Limb (tissue), 2 donors: ENCODE results near the gene NDUFV1.

Experiments used
- DNase-seq, 2 donors: peaks; one replicate each; pipeline ENCODE4 v3.0.0-alpha.2; 2016; ENCODE audit errors: extremely low spot score in 2 of 2

Gene NDUFV1

GRCh38 chr11:67639438-67639859 lies 32.7 kb downstream of the NDUFV1 start, which contains the start of gene TBX10:
Gene TBX10, minus strand, starts transcription at chr11:67639763. Its CDS starts 291 bp downstream, at chr11:67639472.
- DNase-seq = peak in 1 of 2 donors; percentile 21

- DNase-seq = peak; percentile 11 to 67
Observed at GRCh38 chr11:67640021-67640757, 33.5 kb downstream of the NDUFV1 start.

GRCh38 chr11:67640758-67641337 lies 34.1 kb downstream of the NDUFV1 start:
- DNase-seq = peak in 1 of 2 donors; percentile 26

DNA sequence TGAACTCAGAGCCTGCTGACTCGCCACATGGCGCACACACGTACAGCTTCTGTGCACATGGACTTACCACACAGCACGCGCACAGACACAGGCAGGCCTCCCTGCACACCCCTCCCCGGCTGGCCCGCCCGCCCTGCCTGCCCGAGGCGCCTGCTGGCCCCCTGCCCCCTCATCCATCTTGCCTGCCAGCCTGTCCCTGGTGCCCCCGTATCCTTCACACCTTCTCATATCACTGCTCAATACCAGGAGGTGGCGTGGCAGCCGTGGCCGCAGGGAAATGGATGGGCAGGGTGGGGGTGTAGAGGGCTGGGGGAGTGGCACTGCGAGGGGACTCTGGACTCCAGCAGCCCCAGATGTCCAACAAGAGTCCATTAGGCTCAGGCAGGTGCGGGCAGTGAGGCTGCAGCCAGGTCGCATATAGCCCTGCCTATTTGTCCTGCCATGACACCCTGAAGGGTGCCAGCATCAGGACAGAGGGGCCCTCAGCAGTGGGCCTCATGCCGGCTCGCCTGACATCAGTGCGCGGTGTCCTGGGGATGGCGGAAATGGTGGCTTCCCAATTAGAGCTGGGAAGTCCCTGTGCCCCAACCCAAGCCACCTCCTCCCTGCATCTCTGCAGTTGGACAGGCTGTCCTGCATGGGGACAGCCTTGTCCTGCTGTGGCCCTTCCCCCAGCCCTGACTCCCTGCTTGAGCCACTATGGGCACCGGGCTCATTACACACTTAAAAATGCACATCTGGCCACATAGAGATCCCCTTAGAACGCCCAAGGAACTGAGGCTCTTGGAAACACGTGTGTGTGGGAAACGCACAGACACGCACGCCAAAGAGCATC lies 34.8 kb downstream of the NDUFV1 start:
- peak in 1 of 2 donors; percentile 19 for DNase-seq

- no peak for DNase-seq
Observed at GRCh38 chr11:67642173-67643120, 35.7 kb downstream of the NDUFV1 start.

GRCh38 chr11:67644042-67644441 lies 37.3 kb downstream of the NDUFV1 start:
- DNase-seq = no peak

DNA sequence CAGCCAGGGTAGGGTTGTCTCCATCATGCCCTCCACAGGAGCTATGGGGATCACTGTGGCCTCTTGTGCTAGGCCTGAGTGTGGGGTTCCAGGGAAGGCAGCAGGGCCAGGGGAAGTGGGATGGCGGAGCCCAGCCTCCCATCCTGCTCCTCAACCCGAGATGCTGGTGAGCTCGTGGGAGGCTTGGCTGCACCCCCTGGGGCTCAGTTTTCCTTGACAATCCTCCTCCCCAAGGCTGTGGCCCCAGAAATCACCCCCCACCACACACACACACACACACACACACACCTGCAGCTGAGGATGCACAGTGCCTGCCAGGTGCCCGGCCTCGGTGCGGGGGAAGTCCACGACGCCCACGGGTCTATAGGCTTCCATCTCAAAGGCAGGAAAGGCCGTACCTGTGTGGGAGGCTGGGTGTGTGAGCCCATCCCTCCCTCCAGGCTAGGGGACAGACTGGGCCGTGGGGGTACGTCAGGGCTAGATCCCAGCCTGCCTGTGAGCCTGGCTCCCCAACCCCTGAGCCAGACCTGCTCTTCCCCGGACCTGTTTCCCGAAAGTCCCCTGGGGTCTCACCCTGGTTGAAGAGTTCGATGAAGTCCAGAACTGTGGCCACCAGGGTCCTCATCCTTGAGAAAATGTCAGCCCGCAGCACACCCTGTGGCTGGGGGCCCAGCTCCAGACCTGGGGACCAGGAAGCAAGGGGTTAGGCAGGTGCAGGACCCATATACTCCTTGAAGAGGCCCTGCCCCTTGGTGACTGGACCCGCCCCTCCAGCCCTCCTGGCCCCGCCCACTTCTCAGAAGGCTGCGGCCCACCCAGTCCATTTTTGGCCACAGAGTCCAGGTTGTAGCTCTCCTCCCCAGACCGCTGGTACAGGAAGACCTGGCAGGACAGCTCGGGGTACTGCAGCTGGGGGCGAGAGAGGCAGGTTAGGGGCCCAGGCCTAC lies 38.0 kb downstream of the NDUFV1 start:
- no peak for DNase-seq

GRCh38 chr11:67645521-67646461 lies 39.1 kb downstream of the NDUFV1 start:
- DNase-seq = peak in 1 of 2 donors; percentile 23

- no peak for DNase-seq
Observed at GRCh38 chr11:67646535-67647336, 40.0 kb downstream of the NDUFV1 start.

GRCh38 chr11:67647471-67647870 lies 40.7 kb downstream of the NDUFV1 start:
- DNase-seq = no peak

DNA sequence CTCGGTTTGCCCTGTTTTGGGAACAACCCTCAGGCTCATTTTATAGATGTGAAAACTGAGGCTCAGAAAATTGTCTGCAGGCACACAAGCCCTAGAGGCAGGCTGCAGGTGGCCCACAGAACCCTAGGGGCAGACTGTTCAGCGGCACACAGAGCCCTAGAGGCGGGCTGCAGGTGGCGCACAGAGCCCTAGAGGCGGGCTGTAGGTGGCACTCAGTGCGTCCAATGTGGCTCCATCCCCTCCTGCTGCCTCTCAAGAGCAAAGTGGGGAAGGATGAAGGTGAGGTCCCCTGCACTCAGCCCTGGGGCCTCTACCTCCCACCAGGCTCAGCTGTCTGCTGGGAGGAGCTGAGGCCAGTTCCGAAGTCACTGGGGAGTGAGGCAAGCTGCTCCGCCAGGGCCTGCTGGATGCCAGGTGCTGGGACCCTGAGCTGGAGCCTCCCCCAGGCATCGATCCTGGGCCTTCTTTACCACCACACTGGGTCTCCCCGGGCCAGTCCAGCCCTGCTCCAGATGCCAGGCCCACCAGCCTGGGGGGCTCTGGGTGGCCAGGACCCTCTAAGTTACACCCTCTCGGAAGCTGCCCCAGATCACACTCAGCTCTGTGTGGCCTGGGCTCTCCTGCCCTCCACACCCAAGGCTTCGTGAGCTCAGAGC lies 41.5 kb downstream of the NDUFV1 start:
- peak in 1 of 2 donors; percentile 27 for DNase-seq

GRCh38 chr11:67648796-67649613 lies 42.3 kb downstream of the NDUFV1 start:
- DNase-seq = peak in 1 of 2 donors; percentile 23

DNA sequence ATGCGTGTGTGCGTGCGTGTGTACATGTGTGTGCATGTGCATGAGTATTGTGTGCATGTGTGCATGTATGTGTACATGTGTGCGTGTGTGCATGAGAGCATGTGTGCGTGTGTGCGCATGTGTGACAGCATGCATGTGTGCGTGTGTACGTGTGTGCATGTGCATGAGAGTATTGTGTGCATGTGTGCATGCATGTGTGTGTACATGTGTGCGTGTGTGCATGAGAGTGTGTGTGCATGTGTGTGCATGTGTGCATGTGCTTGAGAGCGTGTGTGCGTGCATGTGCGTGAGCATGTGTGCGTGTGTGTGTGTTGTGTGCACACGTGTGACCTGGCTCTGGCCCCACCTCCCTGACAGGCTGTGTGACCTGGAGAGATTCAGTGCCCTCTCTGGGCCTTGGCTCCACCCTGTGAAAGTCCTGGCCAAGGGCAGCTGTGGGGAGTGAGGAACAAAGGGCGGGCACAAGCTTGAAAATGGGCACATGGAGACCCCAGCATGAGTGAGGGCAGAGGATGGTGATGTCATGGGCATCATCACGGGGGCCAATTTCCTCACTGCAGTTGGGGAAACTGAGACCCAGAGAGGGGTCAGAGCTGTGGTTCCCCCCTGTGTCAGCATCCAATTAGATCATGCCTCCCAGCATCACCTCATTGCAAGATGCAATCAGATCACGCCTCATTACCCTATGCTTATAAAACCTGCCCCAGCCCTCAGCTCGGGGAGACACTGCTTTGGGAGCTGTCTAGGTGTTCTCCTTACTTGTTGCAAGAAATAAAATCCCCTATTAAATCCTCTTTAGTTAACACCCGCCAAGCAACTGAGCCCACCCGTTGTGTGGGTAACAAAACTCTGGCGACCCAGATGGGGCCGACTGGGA lies 43.1 kb downstream of the NDUFV1 start:
- DNase-seq = no peak

- peak in 1 of 2 donors; percentile 23 for DNase-seq
Observed at GRCh38 chr11:67651976-67652781, 45.4 kb downstream of the NDUFV1 start.
